Ovary (tissue), 9 donors: ENCODE results near the gene MRPL21. TPM values are rescaled to one million over a fixed set of nuclear protein-coding genes. Genes with fewer than 3 reads are reported as not detected.
"Not testable (repeated sequence)": the region's sequence is repeated elsewhere in the genome, so short reads cannot be mapped to it uniquely, and the experiment has no call there.

Experiments
- DNase-seq, 5 donors: peaks; one replicate each; pipeline ENCODE4 v3.0.0-alpha.2; 2019 to 2020
- H3K27ac ChIP-seq, 2 donors: fragments of 200-600 bp; one replicate each; pipeline versions ENCODE4 v1.5.1 to v1.8.0; 2019 to 2022
- H3K27me3 ChIP-seq: fragments of 200-600 bp; one replicate; pipeline ENCODE4 v1.8.0; 2022
- H3K36me3 ChIP-seq: fragments of 200-600 bp; sonication (generic); one replicate; pipeline ENCODE4 v1.5.1; 2019
- H3K4me1 ChIP-seq: one replicate; pipeline ENCODE4 v1.8.1; 2013; ENCODE audit warnings: mild to moderate bottlenecking, moderate library complexity; ENCODE audit not compliant: insufficient read depth
- H3K4me3 ChIP-seq: fragments of 200-600 bp; sonication (generic); one replicate; pipeline ENCODE4 v1.5.1; 2017
- H3K9me3 ChIP-seq, 2 donors: fragments of 200-600 bp in 1 of 2; sonication (generic) in 1 of 2; one replicate each; pipeline versions ENCODE4 v1.5.1 to v1.8.1; 2013 to 2019; ENCODE audit warnings: mild to moderate bottlenecking in 1 of 2, moderate library complexity in 1 of 2
- EP300 ChIP-seq: sonication (generic); formaldehyde crosslinking; IDR thresholded peaks from one replicate; pipeline ENCODE4 v1.6.1; 2017; ENCODE audit warnings: antibody characterized with exemption
- POLR2A ChIP-seq: fragments of 450-650 bp; IDR thresholded peaks from one replicate; pipeline ENCODE4 v1.6.1; 2017; ENCODE audit warnings: antibody characterized with exemption, mild to moderate bottlenecking, moderate library complexity
- WGBS, 3 donors: extraction: QIAGEN DNeasy Blood & Tissue Kit in 1 of 3; methylation state at CpG; one replicate each; pipeline versions ENCODE4 v1.1.5 to v1.1.7; 2013 to 2017; 5-methylcytosine and 5-hydroxymethylcytosine counted together
- intact Hi-C, 4 donors: fragments of 100-400 bp; cut with DNase I; formaldehyde crosslinking; loops; one replicate each; pipeline versions ENCODE4 v1.11.0 to v1.15.1; 2022 to 2023
- polyA plus RNA-seq, 2 donors: library from polyadenylated mRNA; stranded (reverse); fragments of 200-250 nt in 1 of 2; fragments of 350-450 nt in 1 of 2; fragmentation: Illumina TruSeq in 1 of 2; extraction: RNeasy Lipid Tissue Mini Kit (QIAGEN cat#74804) in 1 of 2; gene quantifications; one replicate each; pipeline ENCODE4 v1.2.3, GENCODE V29; 2013 to 2014
- total RNA-seq, 7 donors: library from RNA; depleted of rRNA in 2 of 7; stranded (reverse); fragments of >200 nt in 2 of 7; fragmentation: NEBNext Ultra II Directional in 3 of 7; extraction: Animal tissue kit (Norgen Biotek cat#: 25700) in 3 of 7; gene quantifications; one replicate each; pipeline versions ENCODE4 v1.1.0 to v1.2.4, GENCODE V29; 2016 to 2023
- TF ChIP-seq, protein P1 (sequence below), 3 donors: fragments of 450-650 bp in 2 of 3; fragments of 200-600 bp in 1 of 3; IDR thresholded peaks; one replicate each; pipeline versions ENCODE4 v1.5.1 to v1.8.0; 2016 to 2022; ENCODE audit warnings: antibody characterized with exemption in 3 of 3, mild to moderate bottlenecking in 1 of 3
- donor health status: DM: no; HTN: no; CAD: no; lungs with moderate emphysema.
- donor health status: DM: no; HTN: no; CAD: no.
- donor health status: Bipolar disorder and iron deficiency.
- donor health status: DM: yes; HTN: yes; CAD: no.
- donor health status: DM: no; HTN: no; CAD: no.
- donor health status: DM: yes; HTN: yes; CAD: no.

MRPL21 gene
- total and polyA plus RNA-seq, 9 donors, result 40.3 to 74.7 (median 59.3) TPM

DNA sequence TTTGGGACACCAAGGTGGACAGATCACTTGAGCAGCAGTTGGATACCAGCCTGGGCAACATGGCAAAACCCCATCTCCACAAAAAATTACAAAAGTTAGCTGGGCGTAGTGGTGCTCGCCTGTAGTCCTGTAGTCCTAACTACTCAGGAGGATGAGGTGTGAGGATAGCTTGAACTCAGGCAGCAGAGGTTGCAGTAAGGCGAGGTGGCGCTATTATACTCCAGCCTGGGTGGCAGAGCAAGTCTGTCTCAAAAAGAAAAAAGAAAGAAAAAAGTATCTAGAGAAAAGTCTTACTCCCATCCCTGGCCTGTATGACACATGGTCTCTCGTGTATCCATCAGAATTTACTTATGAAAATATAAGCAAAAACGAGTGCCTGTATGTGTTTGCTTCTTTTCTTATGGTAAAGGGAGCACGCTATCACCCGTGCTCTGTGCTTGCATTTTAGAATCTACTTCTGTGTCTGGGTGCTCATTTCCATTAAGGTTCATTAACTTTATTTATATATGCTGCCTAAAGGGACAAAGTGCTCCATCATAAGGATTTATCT, 46.5 kb downstream of the MRPL21 start:
- DNase-seq, result no peak
- Histone ChIP-seq H3K4me1 (peaks cover 2% of the 10 kb centered on the region), H3K4me3 (no peak overlapping the region), H3K9me3 (no peaks in the 10 kb centered on the region), H3K36me3 (no peaks in the 10 kb centered on the region), H3K27me3 (no peaks in the 10 kb centered on the region), H3K27ac (no peak overlapping the region)
- 80 to 89% (median 82%) methylated on average over 8 of the region's 8 CpGs for WGBS, 3 donors
- TF ChIP-seq POLR2A, result no peak
- TF ChIP-seq EP300, result no peak
- TF ChIP-seq, protein P1, sequence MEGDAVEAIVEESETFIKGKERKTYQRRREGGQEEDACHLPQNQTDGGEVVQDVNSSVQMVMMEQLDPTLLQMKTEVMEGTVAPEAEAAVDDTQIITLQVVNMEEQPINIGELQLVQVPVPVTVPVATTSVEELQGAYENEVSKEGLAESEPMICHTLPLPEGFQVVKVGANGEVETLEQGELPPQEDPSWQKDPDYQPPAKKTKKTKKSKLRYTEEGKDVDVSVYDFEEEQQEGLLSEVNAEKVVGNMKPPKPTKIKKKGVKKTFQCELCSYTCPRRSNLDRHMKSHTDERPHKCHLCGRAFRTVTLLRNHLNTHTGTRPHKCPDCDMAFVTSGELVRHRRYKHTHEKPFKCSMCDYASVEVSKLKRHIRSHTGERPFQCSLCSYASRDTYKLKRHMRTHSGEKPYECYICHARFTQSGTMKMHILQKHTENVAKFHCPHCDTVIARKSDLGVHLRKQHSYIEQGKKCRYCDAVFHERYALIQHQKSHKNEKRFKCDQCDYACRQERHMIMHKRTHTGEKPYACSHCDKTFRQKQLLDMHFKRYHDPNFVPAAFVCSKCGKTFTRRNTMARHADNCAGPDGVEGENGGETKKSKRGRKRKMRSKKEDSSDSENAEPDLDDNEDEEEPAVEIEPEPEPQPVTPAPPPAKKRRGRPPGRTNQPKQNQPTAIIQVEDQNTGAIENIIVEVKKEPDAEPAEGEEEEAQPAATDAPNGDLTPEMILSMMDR (IDR thresholded peaks at IDR 0.05), result no peak
- intact Hi-C loops, result loop anchor here in 1 of 4 donors (10.0 kb wide), 1 partner anchor 402 kb away; no protein-coding TSS in a partner anchor

DNA sequence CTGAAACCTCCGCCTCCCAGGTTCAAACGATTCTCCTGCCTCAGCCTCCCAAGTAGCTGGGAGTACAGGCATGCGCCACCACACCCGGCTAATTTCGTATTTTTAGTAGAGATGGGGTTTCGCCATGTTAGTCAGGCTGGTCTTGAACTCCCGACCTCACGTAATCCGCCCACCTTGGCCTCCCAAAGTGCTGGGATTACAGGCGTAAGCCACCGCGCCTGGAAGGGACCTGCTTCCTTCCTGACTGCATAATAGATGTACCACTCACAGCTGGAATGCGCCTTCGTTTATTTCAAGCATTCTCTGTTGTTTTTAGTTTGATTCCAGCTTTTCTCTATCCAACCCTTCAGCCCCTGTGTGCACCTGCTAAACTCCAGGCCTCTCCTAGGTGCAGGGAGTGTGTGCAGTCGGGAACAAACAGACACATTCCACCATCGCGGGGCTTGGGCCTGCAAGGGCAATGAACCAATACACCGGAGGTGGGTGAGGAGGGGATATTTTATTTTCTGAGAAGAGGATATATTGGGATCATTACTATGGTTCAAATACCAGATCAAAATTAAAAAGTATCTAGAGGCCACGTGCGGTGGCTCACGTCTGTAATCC, 47.1 kb downstream of the MRPL21 start:
- H3K4me3 ChIP-seq, H3K9me3 ChIP-seq, H3K27me3 ChIP-seq, H3K27ac ChIP-seq, H3K4me1 ChIP-seq, DNase-seq, H3K36me3 ChIP-seq: not testable (repeated sequence)
- 87 to 92% (median 91%) methylated on average over 21 of the region's 21 CpGs for WGBS, 3 donors
- intact Hi-C loops, result loop anchor here in 1 of 4 donors (10.0 kb wide), 1 partner anchor 402 kb away; no protein-coding TSS in a partner anchor

DNA sequence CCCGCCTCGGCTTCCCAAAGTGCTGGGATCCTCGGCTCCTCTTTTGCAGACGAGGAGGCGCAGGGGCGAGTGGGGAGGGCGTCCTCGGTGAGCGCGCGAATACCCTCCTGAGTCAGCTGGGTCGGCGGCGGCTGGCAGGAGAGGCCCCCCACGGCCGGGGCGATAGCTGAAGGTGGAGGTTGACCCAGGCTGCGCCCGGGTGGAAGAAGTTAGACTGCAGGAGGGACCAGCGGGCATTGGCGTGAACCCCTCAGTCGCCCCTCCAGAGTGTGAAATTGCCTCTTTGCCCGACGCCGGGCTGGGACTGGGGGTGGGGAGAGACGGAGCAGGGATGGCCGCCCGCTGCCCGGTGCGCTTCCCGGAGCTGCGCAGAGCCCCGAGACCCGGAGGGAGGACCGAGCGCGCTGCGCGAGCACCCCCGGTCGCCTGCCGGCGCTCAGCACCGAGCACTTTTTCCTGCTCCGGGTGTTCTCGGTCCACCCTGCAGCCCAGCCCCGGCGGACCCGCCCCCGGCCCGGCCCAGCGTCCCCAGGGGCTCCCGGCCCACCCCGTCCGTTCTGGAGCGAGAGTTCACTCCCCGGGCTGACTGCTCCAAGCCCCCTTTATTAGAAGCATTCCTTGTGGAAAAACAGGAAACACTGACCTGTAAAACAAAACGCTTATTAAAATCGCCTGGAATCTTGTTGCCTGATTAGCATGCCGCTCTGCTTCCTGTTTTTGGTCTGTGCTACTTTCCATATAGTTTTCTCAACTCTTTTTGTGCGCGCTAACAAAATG, 48.2 kb downstream of the MRPL21 start:
- no peak overlapping the region for H3K27ac ChIP-seq
- H3K36me3 ChIP-seq, result no peaks in the 10 kb centered on the region
- 2 to 3% (median 3%) methylated on average over 60 to 62 of the region's 62 CpGs for WGBS, 3 donors
- H3K4me3 ChIP-seq, result peak overlapping the region; percentile 44
- no peaks in the 10 kb centered on the region for H3K27me3 ChIP-seq
- intact Hi-C loops, result loop anchor here in 1 of 4 donors (10.0 kb wide), 1 partner anchor 401 kb away; no protein-coding TSS in a partner anchor
- H3K9me3 ChIP-seq, result no peaks in the 10 kb centered on the region
- peak; percentile 28 to 78 (median 56) for DNase-seq
- peaks cover 2% of the 10 kb centered on the region for H3K4me1 ChIP-seq
- no peak for TF ChIP-seq POLR2A
- no peak for TF ChIP-seq EP300
- TF ChIP-seq, protein P1 (IDR thresholded peaks at IDR 0.05), result no peak

DNA sequence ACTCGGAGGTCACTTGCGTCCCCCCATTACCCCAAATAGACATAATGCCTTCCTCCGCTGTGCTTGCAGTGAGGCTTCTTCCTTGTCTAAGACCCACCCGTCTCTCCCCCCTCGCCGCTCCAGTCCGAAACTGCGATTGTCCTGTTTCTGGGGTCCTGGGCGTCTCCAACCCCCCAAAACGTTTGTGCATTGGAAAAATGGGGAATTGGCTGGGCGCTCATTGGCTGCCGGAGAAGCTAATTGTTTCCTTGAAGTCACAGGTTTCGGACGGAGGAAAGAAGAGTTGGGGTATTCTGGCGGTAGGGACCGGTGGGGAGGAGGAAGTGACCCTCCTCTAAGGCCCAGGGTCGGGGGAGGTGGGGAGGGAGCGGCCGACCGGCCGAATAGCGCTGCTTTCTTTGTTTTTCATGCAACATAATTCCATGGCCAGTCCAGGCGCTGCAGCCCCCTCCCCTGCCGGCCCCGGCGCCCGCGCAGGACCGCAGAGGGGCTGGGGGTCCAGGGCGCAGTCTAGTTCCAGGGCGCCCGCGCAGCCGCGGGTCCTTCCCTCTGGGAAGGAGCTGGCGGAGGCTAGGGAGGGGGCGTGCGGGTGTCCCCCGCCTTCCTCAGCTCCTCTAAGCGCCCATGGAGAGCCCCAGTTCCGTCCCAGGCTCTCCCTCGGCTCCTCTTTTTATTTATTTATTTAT, 49.2 kb downstream of the MRPL21 start:
- Histone ChIP-seq H3K4me3 (peak overlapping the region; percentile 44), H3K4me1 (peaks cover 2% of the 10 kb centered on the region)

More for the DNA sequence above, 49.2 kb downstream of the MRPL21 start:
- no peak overlapping the region for H3K27ac ChIP-seq
- TF ChIP-seq, protein P1 (IDR thresholded peaks at IDR 0.05), result no peak
- TF ChIP-seq POLR2A, result no peak
- no peak for TF ChIP-seq EP300
- 7 to 11% (median 7%) methylated on average over 39 to 42 of the region's 42 CpGs for WGBS, 3 donors
- no peaks in the 10 kb centered on the region for H3K36me3 ChIP-seq
- H3K27me3 ChIP-seq, result no peaks in the 10 kb centered on the region
- intact Hi-C loops, result loop anchor here in 1 of 4 donors (10.0 kb wide), 1 partner anchor 400 kb away; no protein-coding TSS in a partner anchor
- no peak for DNase-seq
- no peaks in the 10 kb centered on the region for H3K9me3 ChIP-seq
